Esophagus squamous epithelium (tissue), 4 donors: Measurements from ENCODE around the gene NFIC.
"Not testable (repeated sequence)": the region's sequence is repeated elsewhere in the genome, so short reads cannot be mapped to it uniquely, and the experiment has no call there.

ENCODE experiments used
- POLR2A ChIP-seq, 4 donors: fragments of 450-650 bp; IDR thresholded peaks; one replicate each; pipeline ENCODE4 v1.6.1; 2017; ENCODE audit warnings: antibody characterized with exemption in 4 of 4, mild to moderate bottlenecking in 4 of 4, moderate library complexity in 3 of 4
- TF ChIP-seq, protein P1 (sequence below), 6 experiments: fragments of 450-650 bp in 4 of 6; fragments of 200-600 bp in 2 of 6; sonication (generic) in 2 of 6; IDR thresholded peaks; one replicate each; pipeline ENCODE4 v1.5.1; 2016 to 2019; ENCODE audit warnings: antibody characterized with exemption in 6 of 6, mild to moderate bottlenecking in 4 of 6, moderate library complexity in 4 of 6

DNA sequence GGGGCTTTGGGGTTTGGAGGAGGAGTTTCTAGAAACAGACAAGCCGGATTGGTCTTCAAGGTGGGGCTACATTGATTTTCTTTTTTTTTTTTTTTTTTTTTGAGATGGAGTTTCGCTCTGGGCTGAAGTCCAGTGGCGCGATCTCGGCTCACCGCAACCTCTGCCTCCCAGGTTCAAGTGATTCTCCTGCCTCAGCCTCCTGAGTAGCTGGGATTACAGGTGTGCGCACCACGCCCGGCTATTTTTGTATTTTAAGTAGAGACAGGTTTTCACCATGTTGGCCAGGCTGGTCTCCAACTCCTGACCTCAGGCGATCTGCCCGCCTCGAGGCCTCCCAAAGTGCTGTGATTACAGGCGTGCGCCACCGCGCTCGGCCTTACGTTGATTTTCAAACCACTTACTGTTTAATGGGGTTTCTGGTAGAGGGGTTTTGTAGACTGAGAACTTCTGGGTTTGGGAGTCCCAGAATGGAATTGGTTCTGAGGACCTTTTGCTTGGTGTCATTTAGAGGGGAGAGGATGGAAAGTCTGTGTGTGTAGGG lies 141.8 kb downstream of the NFIC start:
- TF ChIP-seq, protein P1, sequence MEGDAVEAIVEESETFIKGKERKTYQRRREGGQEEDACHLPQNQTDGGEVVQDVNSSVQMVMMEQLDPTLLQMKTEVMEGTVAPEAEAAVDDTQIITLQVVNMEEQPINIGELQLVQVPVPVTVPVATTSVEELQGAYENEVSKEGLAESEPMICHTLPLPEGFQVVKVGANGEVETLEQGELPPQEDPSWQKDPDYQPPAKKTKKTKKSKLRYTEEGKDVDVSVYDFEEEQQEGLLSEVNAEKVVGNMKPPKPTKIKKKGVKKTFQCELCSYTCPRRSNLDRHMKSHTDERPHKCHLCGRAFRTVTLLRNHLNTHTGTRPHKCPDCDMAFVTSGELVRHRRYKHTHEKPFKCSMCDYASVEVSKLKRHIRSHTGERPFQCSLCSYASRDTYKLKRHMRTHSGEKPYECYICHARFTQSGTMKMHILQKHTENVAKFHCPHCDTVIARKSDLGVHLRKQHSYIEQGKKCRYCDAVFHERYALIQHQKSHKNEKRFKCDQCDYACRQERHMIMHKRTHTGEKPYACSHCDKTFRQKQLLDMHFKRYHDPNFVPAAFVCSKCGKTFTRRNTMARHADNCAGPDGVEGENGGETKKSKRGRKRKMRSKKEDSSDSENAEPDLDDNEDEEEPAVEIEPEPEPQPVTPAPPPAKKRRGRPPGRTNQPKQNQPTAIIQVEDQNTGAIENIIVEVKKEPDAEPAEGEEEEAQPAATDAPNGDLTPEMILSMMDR (IDR thresholded peaks at IDR 0.05) = not testable (repeated sequence)
- not testable (repeated sequence) for TF ChIP-seq POLR2A (IDR thresholded peaks at IDR 0.05)
